Esophagus muscularis mucosa (tissue), 4 donors: Measurements from ENCODE around the gene AFF2. TPM values are rescaled to one million over a fixed set of nuclear protein-coding genes. Genes with fewer than 3 reads are reported as not detected.

Experiments
- DNase-seq: peaks from one replicate; pipeline ENCODE4 v3.0.0-alpha.2; 2017; ENCODE audit errors: extremely low spot score
- H3K27ac ChIP-seq, 4 donors: fragments of 200-600 bp; sonication (generic); replicated peaks in 1 of 4; 1 replicate in 3 of 4; 2 replicates in 1 of 4; pipeline ENCODE4 v1.5.1; 2016 to 2019; ENCODE audit warnings: mild to moderate bottlenecking in 1 of 4
- H3K27me3 ChIP-seq, 4 donors: fragments of 200-600 bp; sonication (generic); one replicate each; pipeline versions ENCODE4 v1.5.1 to v1.6.0; 2016 to 2019
- H3K36me3 ChIP-seq, 4 donors: fragments of 200-600 bp; sonication (generic); one replicate each; pipeline ENCODE4 v1.5.1; 2016 to 2019
- H3K4me1 ChIP-seq, 4 donors: fragments of 200-600 bp; sonication (generic); one replicate each; pipeline ENCODE4 v1.5.1; 2016 to 2019
- H3K4me3 ChIP-seq, 4 donors: fragments of 200-600 bp; sonication (generic); 1 replicate in 2 of 4; 2 replicates in 2 of 4; pipeline ENCODE4 v1.5.1; 2016 to 2019; ENCODE audit warnings: mild to moderate bottlenecking in 4 of 4, moderate library complexity in 1 of 4
- H3K9me3 ChIP-seq, 4 donors: fragments of 200-600 bp; sonication (generic); 1 replicate in 3 of 4; 2 replicates in 1 of 4; pipeline ENCODE4 v1.5.1; 2016 to 2019
- EP300 ChIP-seq: sonication (generic); formaldehyde crosslinking; IDR thresholded peaks from one replicate; pipeline ENCODE4 v1.6.1; 2017; ENCODE audit warnings: antibody characterized with exemption
- POLR2A ChIP-seq: fragments of 450-650 bp; IDR thresholded peaks from one replicate; pipeline ENCODE4 v1.6.1; 2017; ENCODE audit warnings: antibody characterized with exemption, moderate library complexity, mild to moderate bottlenecking, low read depth
- POLR2AphosphoS5 ChIP-seq, 2 donors: sonication (generic); formaldehyde crosslinking; IDR thresholded peaks; one replicate each; pipeline ENCODE4 v1.6.1; 2017; ENCODE audit warnings: antibody characterized with exemption in 2 of 2
- WGBS: methylation state at CpG from one replicate; pipeline ENCODE4 v1.1.5; 2018; 5-methylcytosine and 5-hydroxymethylcytosine counted together
- intact Hi-C: fragments of 100-400 bp; cut with DNase I; formaldehyde crosslinking; loops from one replicate; pipeline ENCODE4 v1.15.1; 2023
- total RNA-seq, 4 donors: library from RNA; depleted of rRNA; stranded (reverse); fragments of >200 nt; gene quantifications; one replicate each; pipeline versions ENCODE4 v1.1.0 to v1.2.1, GENCODE V29; 2016
- TF ChIP-seq, protein P1 (sequence below), 3 experiments: fragments of 200-600 bp in 2 of 3; fragments of 450-650 bp in 1 of 3; sonication (generic) in 2 of 3; IDR thresholded peaks; one replicate each; pipeline ENCODE4 v1.5.1; 2017 to 2019; ENCODE audit warnings: antibody characterized with exemption in 3 of 3, mild to moderate bottlenecking in 2 of 3, moderate library complexity in 1 of 3

Gene AFF2
- total RNA-seq, 4 donors from 2014 or later: 3.8 to 10.8 (median 6.8) TPM

DNA sequence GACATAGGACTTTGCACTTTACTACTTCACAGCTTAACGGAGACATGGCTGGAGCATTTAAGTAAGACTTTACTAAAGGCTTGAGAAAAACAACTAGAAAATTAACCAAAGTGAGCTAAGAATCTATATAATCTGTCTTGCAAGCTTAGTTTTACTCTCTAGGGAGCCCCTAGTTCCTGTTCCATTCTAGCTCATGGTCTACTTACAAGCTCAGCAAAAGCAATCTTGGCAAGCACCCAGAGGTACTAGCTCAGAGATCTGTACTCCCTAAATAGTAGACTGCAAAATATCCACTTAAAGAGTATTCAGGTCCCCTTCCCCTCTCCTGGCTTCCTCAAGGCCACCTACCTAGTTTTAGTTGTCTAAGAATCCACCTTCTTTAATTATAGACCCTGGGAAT, 535.7 kb downstream of the AFF2 start:
- no peak overlapping the region for H3K4me3 ChIP-seq
- no peaks in the 10 kb centered on the region for H3K27me3 ChIP-seq
- H3K4me1 ChIP-seq: no peaks in the 10 kb centered on the region
- H3K27ac ChIP-seq: no peak overlapping the region
- no peaks in the 10 kb centered on the region for H3K9me3 ChIP-seq
- H3K36me3 ChIP-seq: no peaks in the 10 kb centered on the region
- no peak for DNase-seq
- intact Hi-C loops: no loop called here
- TF ChIP-seq POLR2A (no peak), POLR2AphosphoS5 (IDR thresholded peaks at IDR 0.05) (no peak), EP300 (no peak)
- TF ChIP-seq, protein P1, sequence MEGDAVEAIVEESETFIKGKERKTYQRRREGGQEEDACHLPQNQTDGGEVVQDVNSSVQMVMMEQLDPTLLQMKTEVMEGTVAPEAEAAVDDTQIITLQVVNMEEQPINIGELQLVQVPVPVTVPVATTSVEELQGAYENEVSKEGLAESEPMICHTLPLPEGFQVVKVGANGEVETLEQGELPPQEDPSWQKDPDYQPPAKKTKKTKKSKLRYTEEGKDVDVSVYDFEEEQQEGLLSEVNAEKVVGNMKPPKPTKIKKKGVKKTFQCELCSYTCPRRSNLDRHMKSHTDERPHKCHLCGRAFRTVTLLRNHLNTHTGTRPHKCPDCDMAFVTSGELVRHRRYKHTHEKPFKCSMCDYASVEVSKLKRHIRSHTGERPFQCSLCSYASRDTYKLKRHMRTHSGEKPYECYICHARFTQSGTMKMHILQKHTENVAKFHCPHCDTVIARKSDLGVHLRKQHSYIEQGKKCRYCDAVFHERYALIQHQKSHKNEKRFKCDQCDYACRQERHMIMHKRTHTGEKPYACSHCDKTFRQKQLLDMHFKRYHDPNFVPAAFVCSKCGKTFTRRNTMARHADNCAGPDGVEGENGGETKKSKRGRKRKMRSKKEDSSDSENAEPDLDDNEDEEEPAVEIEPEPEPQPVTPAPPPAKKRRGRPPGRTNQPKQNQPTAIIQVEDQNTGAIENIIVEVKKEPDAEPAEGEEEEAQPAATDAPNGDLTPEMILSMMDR (IDR thresholded peaks at IDR 0.05): no peak
- 65% methylated on average over 1 of the region's 1 CpG for WGBS

DNA sequence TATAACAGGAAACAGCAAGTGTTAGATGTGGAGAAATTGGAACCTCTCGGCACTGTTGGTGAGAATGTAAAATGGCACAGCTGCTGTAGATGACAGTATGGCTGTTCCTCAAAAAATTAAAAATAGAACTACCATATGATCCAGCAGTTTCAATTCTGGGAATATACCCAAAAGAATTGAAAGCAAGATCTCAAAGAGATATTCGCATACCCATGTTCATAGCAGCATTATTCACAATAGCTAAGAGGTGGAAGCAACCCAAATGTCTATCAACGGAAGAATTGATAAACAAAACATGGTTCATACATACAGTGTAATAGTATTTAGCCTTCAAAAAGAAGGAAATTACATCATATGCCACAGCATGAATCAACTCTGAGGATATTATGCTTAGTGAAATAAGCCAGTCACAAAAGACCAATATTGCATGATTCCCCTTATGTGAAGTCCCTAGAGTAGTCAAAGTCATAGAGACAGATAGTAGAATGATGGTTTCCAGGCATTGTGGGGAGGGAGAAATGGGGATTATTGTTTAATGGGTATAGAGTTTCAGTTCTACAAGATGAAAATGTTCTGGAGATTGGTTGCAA, 537.0 kb downstream of the AFF2 start:
- H3K4me1 ChIP-seq: no peaks in the 10 kb centered on the region
- H3K27me3 ChIP-seq: no peaks in the 10 kb centered on the region
- no peaks in the 10 kb centered on the region for H3K36me3 ChIP-seq
- H3K27ac ChIP-seq: no peak overlapping the region
- intact Hi-C loops: no loop called here
- H3K9me3 ChIP-seq: no peaks in the 10 kb centered on the region
- DNase-seq: no peak
- TF ChIP-seq EP300: no peak
- TF ChIP-seq, protein P1 (IDR thresholded peaks at IDR 0.05): no peak
- H3K4me3 ChIP-seq: no peak overlapping the region
- WGBS: 69% methylated on average over 3 of the region's 3 CpGs

DNA sequence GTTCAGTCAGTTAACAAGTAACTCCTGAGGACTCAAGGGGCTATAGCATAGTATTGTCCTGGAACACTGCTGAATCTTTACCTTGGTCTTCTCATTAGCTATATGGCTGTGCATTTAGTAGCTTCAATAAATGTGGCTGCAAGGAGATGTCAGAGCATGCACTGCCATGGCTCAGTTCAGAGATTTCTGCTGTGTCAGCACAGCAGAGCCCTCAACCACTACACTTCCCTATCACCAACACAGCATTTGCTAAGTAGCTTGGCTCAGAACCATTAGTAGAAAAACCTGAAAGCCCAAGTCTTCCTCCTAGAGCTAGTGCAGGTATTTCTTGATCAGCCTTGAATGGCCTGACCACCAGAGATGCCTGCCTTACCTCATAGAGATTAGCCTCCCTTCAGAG, 538.6 kb downstream of the AFF2 start:
- Histone ChIP-seq H3K27me3 (no peaks in the 10 kb centered on the region), H3K4me1 (no peaks in the 10 kb centered on the region), H3K9me3 (no peaks in the 10 kb centered on the region), H3K36me3 (no peaks in the 10 kb centered on the region), H3K27ac (no peak overlapping the region), H3K4me3 (no peak overlapping the region)
- intact Hi-C loops: no loop called here
- no peak for TF ChIP-seq EP300
- TF ChIP-seq, protein P1 (IDR thresholded peaks at IDR 0.05): no peak
- no peak for DNase-seq

DNA sequence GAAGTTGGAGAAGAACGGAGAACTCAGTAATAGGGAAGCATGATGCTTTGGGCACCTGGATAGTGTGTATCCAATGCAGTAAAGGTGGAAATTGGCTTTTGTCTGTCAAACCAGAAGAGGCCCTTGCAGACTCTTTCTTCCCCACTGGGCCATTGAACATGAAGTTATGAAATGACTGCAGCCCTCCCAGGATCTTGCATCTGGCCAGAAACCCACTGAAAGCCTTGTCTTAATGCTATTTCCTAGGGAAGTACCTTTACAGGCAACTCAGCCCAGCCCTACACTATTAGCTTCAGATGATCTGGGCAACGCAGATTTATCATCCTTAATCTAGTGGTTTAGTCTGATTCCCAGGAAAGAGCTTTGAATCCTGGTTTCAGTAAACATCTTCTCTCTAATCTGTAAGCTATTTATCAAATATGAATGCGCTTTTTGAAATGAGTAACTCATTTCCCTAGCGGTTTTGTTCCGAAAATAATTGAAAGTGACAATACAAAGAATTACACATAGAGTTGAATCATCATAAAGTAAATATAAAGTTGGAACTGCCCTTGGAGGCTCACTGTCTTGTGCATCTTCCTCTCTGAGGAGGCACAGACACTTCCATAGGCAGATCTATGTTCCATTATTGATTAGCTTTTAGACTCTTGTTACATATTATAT, 540.6 kb downstream of the AFF2 start:
- WGBS: 58% methylated on average over 5 of the region's 5 CpGs
- no peak overlapping the region for H3K27ac ChIP-seq
- no peak for DNase-seq
- no peak for TF ChIP-seq POLR2A
- TF ChIP-seq, protein P1 (IDR thresholded peaks at IDR 0.05): no peak
- no peak for TF ChIP-seq POLR2AphosphoS5 (IDR thresholded peaks at IDR 0.05)
- no peak for TF ChIP-seq EP300
- H3K36me3 ChIP-seq: no peaks in the 10 kb centered on the region
- no peaks in the 10 kb centered on the region for H3K9me3 ChIP-seq
- H3K4me1 ChIP-seq: no peaks in the 10 kb centered on the region
- intact Hi-C loops: no loop called here
- no peaks in the 10 kb centered on the region for H3K27me3 ChIP-seq
- H3K4me3 ChIP-seq: no peak overlapping the region

DNA sequence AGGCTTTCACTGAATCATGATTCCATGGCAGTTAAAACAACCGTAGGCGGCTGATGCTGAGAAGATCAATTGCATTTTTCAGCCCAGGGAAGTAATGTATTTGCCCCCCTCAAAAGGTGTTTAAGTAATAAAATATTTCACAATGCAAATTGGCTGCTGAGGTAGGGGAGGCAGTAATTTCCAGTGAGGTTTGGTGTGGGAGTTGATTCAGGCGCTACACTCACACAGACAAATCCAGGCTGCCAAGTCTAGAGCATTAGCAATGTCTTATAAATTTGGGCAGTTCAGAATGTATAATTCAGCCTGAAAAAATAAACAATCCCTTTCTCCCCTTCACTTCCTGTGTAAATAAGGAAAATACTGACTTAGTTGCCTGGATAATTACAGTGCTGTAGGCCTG, 543.0 kb downstream of the AFF2 start:
- H3K27ac ChIP-seq: no peak overlapping the region
- no peaks in the 10 kb centered on the region for H3K9me3 ChIP-seq
- no peaks in the 10 kb centered on the region for H3K27me3 ChIP-seq
- intact Hi-C loops: no loop called here
- no peak for DNase-seq
- no peaks in the 10 kb centered on the region for H3K36me3 ChIP-seq
- no peak overlapping the region for H3K4me3 ChIP-seq
- TF ChIP-seq, protein P1 (IDR thresholded peaks at IDR 0.05): no peak
- TF ChIP-seq EP300 (no peak), POLR2AphosphoS5 (IDR thresholded peaks at IDR 0.05) (no peak), POLR2A (no peak)
- no peaks in the 10 kb centered on the region for H3K4me1 ChIP-seq
- WGBS: 86% methylated on average over 3 of the region's 3 CpGs
